T-helper 2 cell treated with Interferon-gamma antibody and Interleukin-4, amounts not matched to agents 100 ng/mL and 5 ng/mL, for 36 hours (primary cell): Measurements from ENCODE around the gene SCN5A. TPM values are rescaled to one million over a fixed set of nuclear protein-coding genes. Genes with fewer than 3 reads are reported as not detected.

ENCODE experiments used
- intact Hi-C: fragments of 100-400 bp; cut with micrococcal nuclease; formaldehyde crosslinking; loops from one replicate; pipeline ENCODE4 v1.15.1; 2023
- total RNA-seq: library from RNA; stranded (reverse); gene quantifications from 2 replicates; pipeline ENCODE4 v1.2.3, GENCODE V29; 2022

Gene SCN5A
- total RNA-seq, 1 donor from 2014 or later = 0.02 TPM

- intact Hi-C loops = no loop called here
Measured at GRCh38 chr3:38544926-38545325, 104.6 kb downstream of the SCN5A start.

GRCh38 chr3:38543586-38543985 is 105.9 kb downstream of the SCN5A start:
- intact Hi-C loops = no loop called here

GRCh38 chr3:38542401-38543298 is 106.8 kb downstream of the SCN5A start:
- intact Hi-C loops = no loop called here

GRCh38 chr3:38541806-38542205 is 107.7 kb downstream of the SCN5A start:
- intact Hi-C loops = no loop called here

GRCh38 chr3:38538773-38539353 is 110.6 kb downstream of the SCN5A start:
- intact Hi-C loops = no loop called here

- intact Hi-C loops = no loop called here
Measured at GRCh38 chr3:38536671-38537070, 112.8 kb downstream of the SCN5A start.

- intact Hi-C loops = no loop called here
Measured at GRCh38 chr3:38534604-38535003, 114.9 kb downstream of the SCN5A start.

GRCh38 chr3:38534180-38534579 is 115.3 kb downstream of the SCN5A start:
- intact Hi-C loops = no loop called here

- intact Hi-C loops = no loop called here
Measured at GRCh38 chr3:38533285-38533976, 116.1 kb downstream of the SCN5A start.

- intact Hi-C loops = no loop called here
Measured at GRCh38 chr3:38532529-38532928, 117.0 kb downstream of the SCN5A start.

GRCh38 chr3:38528457-38528856 is 121.0 kb downstream of the SCN5A start:
- intact Hi-C loops = loop anchor here (10.0 kb wide), 1 partner anchor 476 kb away; no protein-coding TSS in a partner anchor

GRCh38 chr3:38526792-38527191 is 122.7 kb downstream of the SCN5A start:
- intact Hi-C loops = loop anchor here (10.0 kb wide), 1 partner anchor 478 kb away; no protein-coding TSS in a partner anchor

- intact Hi-C loops = loop anchor here (10.0 kb wide), 1 partner anchor 481 kb away; no protein-coding TSS in a partner anchor
Measured at GRCh38 chr3:38524141-38524739, 125.2 kb downstream of the SCN5A start.

GRCh38 chr3:38522002-38522401 is 127.5 kb downstream of the SCN5A start:
- intact Hi-C loops = loop anchor here (10.0 kb wide), 1 partner anchor 483 kb away; no protein-coding TSS in a partner anchor

GRCh38 chr3:38521391-38521987 is 128.0 kb downstream of the SCN5A start:
- intact Hi-C loops = loop anchor here (1.0 to 10.0 kb wide), 4 partner anchors 25 to 483 kb away; partner anchors contain the start of gene EXOG

- intact Hi-C loops = loop anchor here (1.0 to 10.0 kb wide), 2 partner anchors 381 to 485 kb away; partner anchors contain the start of gene MYD88
Measured at GRCh38 chr3:38519651-38520050, 129.8 kb downstream of the SCN5A start.

- intact Hi-C loops = loop anchor here (1.0 kb wide), 1 partner anchor 381 kb away; the partner anchor contains the start of gene MYD88
Measured at GRCh38 chr3:38519000-38519399, 130.5 kb downstream of the SCN5A start.

GRCh38 chr3:38516669-38517068 is 132.8 kb downstream of the SCN5A start:
- intact Hi-C loops = no loop called here

- intact Hi-C loops = no loop called here
Measured at GRCh38 chr3:38515367-38515766, 134.1 kb downstream of the SCN5A start.

GRCh38 chr3:38511546-38511945 is 137.9 kb downstream of the SCN5A start:
- intact Hi-C loops = no loop called here

GRCh38 chr3:38510631-38511030 is 138.9 kb downstream of the SCN5A start:
- intact Hi-C loops = no loop called here
